Pons (tissue), 1 donor: Measurements from ENCODE around the gene GRK5.

Experiments
- DNase-seq: peaks from one replicate; pipeline ENCODE4 v3.0.0-alpha.2; 2016; ENCODE audit warnings: low spot score

GRK5 gene

GRCh38 chr10:119444866-119445265 is 237.5 kb downstream of the GRK5 start:
- no peak for DNase-seq

- DNase-seq = peak; percentile 66
Observed at GRCh38 chr10:119445311-119445934, 238.1 kb downstream of the GRK5 start.

- DNase-seq = no peak
Observed at GRCh38 chr10:119445935-119446317, 238.6 kb downstream of the GRK5 start.

- DNase-seq = no peak
Observed at GRCh38 chr10:119446441-119447277, 239.3 kb downstream of the GRK5 start.

- no peak for DNase-seq
Observed at GRCh38 chr10:119447421-119447820, 240.1 kb downstream of the GRK5 start.

- DNase-seq = no peak
Observed at GRCh38 chr10:119447823-119448546, 240.6 kb downstream of the GRK5 start.

GRCh38 chr10:119448628-119449584 is 241.5 kb downstream of the GRK5 start:
- DNase-seq = no peak

GRCh38 chr10:119449760-119450461 is 242.5 kb downstream of the GRK5 start:
- no peak for DNase-seq

- DNase-seq = no peak
Observed at GRCh38 chr10:119450606-119451299, 243.4 kb downstream of the GRK5 start.

GRCh38 chr10:119451300-119451896 is 244.0 kb downstream of the GRK5 start:
- DNase-seq = no peak

- no peak for DNase-seq
Observed at GRCh38 chr10:119452396-119452795, 245.0 kb downstream of the GRK5 start.

GRCh38 chr10:119453313-119453712 is 245.9 kb downstream of the GRK5 start:
- DNase-seq = no peak

- no peak for DNase-seq
Observed at GRCh38 chr10:119454316-119454715, 246.9 kb downstream of the GRK5 start.

GRCh38 chr10:119454990-119455389 is 247.6 kb downstream of the GRK5 start:
- DNase-seq = no peak

GRCh38 chr10:119455609-119456434 is 248.5 kb downstream of the GRK5 start:
- no peak for DNase-seq

GRCh38 chr10:119456435-119456810 is 249.1 kb downstream of the GRK5 start:
- DNase-seq = no peak

GRCh38 chr10:119457966-119458766 is 250.8 kb downstream of the GRK5 start:
- no peak for DNase-seq

- DNase-seq = no peak
Observed at GRCh38 chr10:119459681-119460340, 252.4 kb downstream of the GRK5 start.
